Suprapubic skin (tissue), 4 donors: ENCODE measurements around the gene CAPRIN2. TPM values are rescaled to one million over a fixed set of nuclear protein-coding genes. Genes with fewer than 3 reads are reported as not detected.

Source experiments
- DNase-seq, 2 donors: peaks; one replicate each; pipeline ENCODE4 v3.0.0-alpha.2; 2019; ENCODE audit warnings: low spot score in 2 of 2
- H3K27ac ChIP-seq: fragments of 200-600 bp; sonication (generic); one replicate; pipeline ENCODE4 v1.5.1; 2019
- H3K27me3 ChIP-seq: fragments of 200-600 bp; sonication (generic); one replicate; pipeline ENCODE4 v1.5.1; 2019
- H3K36me3 ChIP-seq: fragments of 200-600 bp; sonication (generic); one replicate; pipeline ENCODE4 v1.5.1; 2019
- H3K4me1 ChIP-seq: fragments of 200-600 bp; sonication (generic); one replicate; pipeline ENCODE4 v1.5.1; 2019
- H3K4me3 ChIP-seq: fragments of 200-600 bp; sonication (generic); one replicate; pipeline ENCODE4 v1.5.1; 2019; ENCODE audit warnings: mild to moderate bottlenecking
- H3K9me3 ChIP-seq: fragments of 200-600 bp; sonication (generic); one replicate; pipeline ENCODE4 v1.5.1; 2019
- EP300 ChIP-seq: sonication (generic); formaldehyde crosslinking; IDR thresholded peaks from one replicate; pipeline ENCODE4 v1.6.1; 2017; ENCODE audit warnings: antibody characterized with exemption
- POLR2A ChIP-seq, 2 donors: fragments of 450-650 bp; IDR thresholded peaks; one replicate each; pipeline ENCODE4 v1.6.1; 2017; ENCODE audit warnings: antibody characterized with exemption in 2 of 2, mild to moderate bottlenecking in 2 of 2, moderate library complexity in 2 of 2
- POLR2AphosphoS5 ChIP-seq, 3 donors: sonication (generic); formaldehyde crosslinking; IDR thresholded peaks; one replicate each; pipeline ENCODE4 v1.6.1; 2017; ENCODE audit warnings: antibody characterized with exemption in 3 of 3
- WGBS: methylation state at CpG from one replicate; pipeline ENCODE4 v1.1.5; 2018; 5-methylcytosine and 5-hydroxymethylcytosine counted together
- total RNA-seq, 4 donors: library from RNA; depleted of rRNA; stranded (reverse); fragments of >200 nt; gene quantifications; one replicate each; pipeline ENCODE4 v1.1.0, GENCODE V29; 2016
- TF ChIP-seq, protein P1 (sequence below), 2 donors: fragments of 200-600 bp in 1 of 2; fragments of 450-650 bp in 1 of 2; sonication (generic) in 1 of 2; IDR thresholded peaks; one replicate each; pipeline ENCODE4 v1.5.1; 2016 to 2019; ENCODE audit warnings: antibody characterized with exemption in 2 of 2, mild to moderate bottlenecking in 1 of 2, moderate library complexity in 1 of 2

CAPRIN2 gene
- total RNA-seq, 4 donors from 2014 or later = 16.8 to 56.8 (median 17.8) TPM

DNA sequence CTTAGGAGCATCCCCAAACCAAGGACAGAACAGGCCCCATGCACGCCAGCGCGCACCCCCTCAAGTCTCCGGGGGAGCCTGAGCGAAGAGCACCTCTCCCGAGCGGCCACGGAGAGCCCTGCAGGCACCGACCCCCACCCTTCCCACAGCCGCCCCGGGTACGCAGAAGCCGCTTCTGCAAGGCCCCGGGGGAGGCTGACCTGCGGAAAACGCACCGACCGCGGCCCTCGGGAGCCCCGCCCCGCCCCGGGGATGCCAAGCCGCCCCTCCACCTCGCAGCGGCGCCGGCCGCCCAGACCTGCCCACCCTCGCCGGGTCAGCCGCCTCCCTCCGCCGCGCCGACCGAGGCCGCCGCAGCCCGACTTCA is 385 bp downstream of the CAPRIN2 start:
- no peaks in the 10 kb centered on the region for H3K36me3 ChIP-seq
- no peaks in the 10 kb centered on the region for H3K27me3 ChIP-seq
- TF ChIP-seq POLR2A (IDR thresholded peaks at IDR 0.05) (no peak), POLR2AphosphoS5 (IDR thresholded peaks at IDR 0.05) (no peak), EP300 (no peak)
- TF ChIP-seq, protein P1, sequence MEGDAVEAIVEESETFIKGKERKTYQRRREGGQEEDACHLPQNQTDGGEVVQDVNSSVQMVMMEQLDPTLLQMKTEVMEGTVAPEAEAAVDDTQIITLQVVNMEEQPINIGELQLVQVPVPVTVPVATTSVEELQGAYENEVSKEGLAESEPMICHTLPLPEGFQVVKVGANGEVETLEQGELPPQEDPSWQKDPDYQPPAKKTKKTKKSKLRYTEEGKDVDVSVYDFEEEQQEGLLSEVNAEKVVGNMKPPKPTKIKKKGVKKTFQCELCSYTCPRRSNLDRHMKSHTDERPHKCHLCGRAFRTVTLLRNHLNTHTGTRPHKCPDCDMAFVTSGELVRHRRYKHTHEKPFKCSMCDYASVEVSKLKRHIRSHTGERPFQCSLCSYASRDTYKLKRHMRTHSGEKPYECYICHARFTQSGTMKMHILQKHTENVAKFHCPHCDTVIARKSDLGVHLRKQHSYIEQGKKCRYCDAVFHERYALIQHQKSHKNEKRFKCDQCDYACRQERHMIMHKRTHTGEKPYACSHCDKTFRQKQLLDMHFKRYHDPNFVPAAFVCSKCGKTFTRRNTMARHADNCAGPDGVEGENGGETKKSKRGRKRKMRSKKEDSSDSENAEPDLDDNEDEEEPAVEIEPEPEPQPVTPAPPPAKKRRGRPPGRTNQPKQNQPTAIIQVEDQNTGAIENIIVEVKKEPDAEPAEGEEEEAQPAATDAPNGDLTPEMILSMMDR (IDR thresholded peaks at IDR 0.05) = no peak
- H3K4me3 ChIP-seq = peak overlapping the region; percentile 73
- no peaks in the 10 kb centered on the region for H3K9me3 ChIP-seq
- DNase-seq = peak in 1 of 2 donors; percentile 81
- H3K27ac ChIP-seq = peak overlapping the region; percentile 86
- H3K4me1 ChIP-seq = peaks cover 17% of the 10 kb centered on the region
- under 1% methylated on average over 13 of the region's 40 CpGs for WGBS

GRCh38 chr12:30753751-30754382 is 884 bp downstream of the CAPRIN2 start:
- no peaks in the 10 kb centered on the region for H3K9me3 ChIP-seq
- no peaks in the 10 kb centered on the region for H3K36me3 ChIP-seq
- 15% methylated on average over 18 of the region's 18 CpGs for WGBS
- H3K27ac ChIP-seq = no peak overlapping the region
- no peaks in the 10 kb centered on the region for H3K27me3 ChIP-seq
- TF ChIP-seq POLR2A (IDR thresholded peaks at IDR 0.05) = no peak
- peak overlapping the region; percentile 73 for H3K4me3 ChIP-seq
- DNase-seq = no peak
- peaks cover 17% of the 10 kb centered on the region for H3K4me1 ChIP-seq

DNA sequence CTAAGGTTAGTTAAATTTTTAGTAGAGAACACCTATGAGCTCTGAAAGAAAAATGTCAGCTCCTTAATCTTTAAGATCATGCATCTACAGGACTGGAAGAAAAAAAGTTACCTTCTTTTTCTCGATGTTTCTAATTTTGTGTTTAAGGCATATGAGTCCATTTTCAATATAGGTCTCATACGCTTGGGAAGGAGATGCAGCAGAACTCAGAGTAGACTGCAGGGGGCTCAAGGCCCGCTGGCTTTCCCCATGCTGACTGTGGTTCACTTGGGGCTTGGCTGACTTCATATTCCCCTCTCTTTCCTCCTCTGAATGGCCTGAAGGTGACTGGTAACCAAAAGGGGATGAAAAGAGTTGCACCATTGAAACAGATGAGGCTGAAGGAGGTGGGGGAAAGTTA is 1.5 kb downstream of the CAPRIN2 start:
- peaks cover 17% of the 10 kb centered on the region for H3K4me1 ChIP-seq
- no peaks in the 10 kb centered on the region for H3K27me3 ChIP-seq
- no peak for DNase-seq
- H3K27ac ChIP-seq = no peak overlapping the region
- H3K36me3 ChIP-seq = no peaks in the 10 kb centered on the region
- 74% methylated on average over 3 of the region's 3 CpGs for WGBS
- no peak for TF ChIP-seq EP300
- TF ChIP-seq POLR2AphosphoS5 (IDR thresholded peaks at IDR 0.05) = no peak
- TF ChIP-seq, protein P1 (IDR thresholded peaks at IDR 0.05) = no peak
- TF ChIP-seq POLR2A (IDR thresholded peaks at IDR 0.05) = no peak
- no peaks in the 10 kb centered on the region for H3K9me3 ChIP-seq
- no peak overlapping the region for H3K4me3 ChIP-seq

GRCh38 chr12:30752255-30752654 is 2.5 kb downstream of the CAPRIN2 start:
- TF ChIP-seq, protein P1 (IDR thresholded peaks at IDR 0.05) = no peak
- TF ChIP-seq POLR2A (IDR thresholded peaks at IDR 0.05) = no peak
- no peak for TF ChIP-seq EP300
- no peak for TF ChIP-seq POLR2AphosphoS5 (IDR thresholded peaks at IDR 0.05)
- H3K27ac ChIP-seq = no peak overlapping the region
- no peak overlapping the region for H3K4me3 ChIP-seq
- H3K27me3 ChIP-seq = no peaks in the 10 kb centered on the region
- H3K4me1 ChIP-seq = peaks cover 17% of the 10 kb centered on the region
- H3K36me3 ChIP-seq = no peaks in the 10 kb centered on the region
- no peaks in the 10 kb centered on the region for H3K9me3 ChIP-seq
- DNase-seq = no peak
- WGBS = 96% methylated on average over 3 of the region's 3 CpGs

GRCh38 chr12:30748147-30748546 is 6.6 kb downstream of the CAPRIN2 start:
- H3K36me3 ChIP-seq = peaks cover 7% of the 10 kb centered on the region
- H3K27me3 ChIP-seq = no peaks in the 10 kb centered on the region
- peaks cover 2% of the 10 kb centered on the region for H3K4me1 ChIP-seq

More at GRCh38 chr12:30748147-30748546, 6.6 kb downstream of the CAPRIN2 start:
- Histone ChIP-seq H3K4me3 (no peak overlapping the region), H3K27ac (no peak overlapping the region), H3K9me3 (no peaks in the 10 kb centered on the region)
- 62% methylated on average over 2 of the region's 2 CpGs for WGBS
- no peak for DNase-seq
- TF ChIP-seq POLR2AphosphoS5 (IDR thresholded peaks at IDR 0.05) (no peak), POLR2A (IDR thresholded peaks at IDR 0.05) (no peak), EP300 (no peak)
- TF ChIP-seq, protein P1 (IDR thresholded peaks at IDR 0.05) = no peak
